Upper lobe of left lung (tissue), 6 donors: Measurements from ENCODE around the gene ZNF785. TPM values are rescaled to one million over a fixed set of nuclear protein-coding genes. Genes with fewer than 3 reads are reported as not detected.

Experiments
- ATAC-seq, 2 donors: fragments of 200-7000 bp; cut with Tn5 transposase; one replicate each; pipeline ENCODE4 v1.9.1; 2022; ENCODE audit warnings: mild to moderate bottlenecking in 2 of 2, moderate library complexity in 2 of 2; ENCODE audit not compliant: low FRiP score in 2 of 2
- DNase-seq, 2 donors: peaks; one replicate each; pipeline ENCODE4 v3.0.0-alpha.2; 2019 to 2020
- H3K27ac ChIP-seq, 4 donors: fragments of 200-600 bp; sonication (generic); one replicate each; pipeline ENCODE4 v1.5.1; 2016 to 2019
- H3K27me3 ChIP-seq, 4 donors: fragments of 200-600 bp; sonication (generic); one replicate each; pipeline ENCODE4 v1.5.1; 2017 to 2019
- H3K36me3 ChIP-seq, 4 donors: fragments of 200-600 bp; sonication (generic); one replicate each; pipeline ENCODE4 v1.5.1; 2016 to 2019
- H3K4me1 ChIP-seq, 4 donors: fragments of 200-600 bp; sonication (generic); one replicate each; pipeline ENCODE4 v1.5.1; 2018 to 2019
- H3K4me3 ChIP-seq, 4 donors: fragments of 200-600 bp; sonication (generic); one replicate each; pipeline ENCODE4 v1.5.1; 2017 to 2019; ENCODE audit warnings: mild to moderate bottlenecking in 2 of 4, moderate library complexity in 1 of 4
- H3K9me3 ChIP-seq, 4 donors: fragments of 200-600 bp; sonication (generic); one replicate each; pipeline ENCODE4 v1.5.1; 2018 to 2019
- EP300 ChIP-seq, 4 donors: sonication (generic); formaldehyde crosslinking; IDR thresholded peaks; one replicate each; pipeline ENCODE4 v1.5.1; 2017; ENCODE audit warnings: antibody characterized with exemption in 4 of 4, control low read depth in 2 of 4
- POLR2A ChIP-seq, 4 donors: fragments of 450-650 bp; IDR thresholded peaks; one replicate each; pipeline ENCODE4 v1.5.1; 2016 to 2017; ENCODE audit warnings: antibody characterized with exemption in 4 of 4, mild to moderate bottlenecking in 2 of 4
- POLR2AphosphoS5 ChIP-seq, 2 donors: sonication (generic); formaldehyde crosslinking; IDR thresholded peaks; one replicate each; pipeline ENCODE4 v1.5.1; 2017; ENCODE audit warnings: antibody characterized with exemption in 2 of 2
- WGBS, 2 donors: methylation state at CpG; one replicate each; pipeline ENCODE4 v1.1.5; 2017 to 2018; 5-methylcytosine and 5-hydroxymethylcytosine counted together
- total RNA-seq, 6 donors: library from RNA; depleted of rRNA in 4 of 6; stranded (reverse); fragments of >200 nt in 4 of 6; gene quantifications; one replicate each; pipeline versions ENCODE4 v1.1.0 to v1.2.1, GENCODE V29; 2016 to 2021
- TF ChIP-seq, protein P1 (sequence below), 6 experiments: fragments of 450-650 bp in 4 of 6; fragments of 200-600 bp in 2 of 6; sonication (generic) in 2 of 6; IDR thresholded peaks; one replicate each; pipeline ENCODE4 v1.5.1; 2016 to 2019; ENCODE audit warnings: antibody characterized with exemption in 6 of 6
- donor health status: DM: no; HTN: no; CAD: no; lungs with moderate emphysema.
- donor health status: DM: no; HTN: yes; CAD: no; lungs with severe emphysema.

Gene ZNF785
- total RNA-seq, 6 donors from 2014 or later: 7.3 to 52.4 (median 15.3) TPM

DNA sequence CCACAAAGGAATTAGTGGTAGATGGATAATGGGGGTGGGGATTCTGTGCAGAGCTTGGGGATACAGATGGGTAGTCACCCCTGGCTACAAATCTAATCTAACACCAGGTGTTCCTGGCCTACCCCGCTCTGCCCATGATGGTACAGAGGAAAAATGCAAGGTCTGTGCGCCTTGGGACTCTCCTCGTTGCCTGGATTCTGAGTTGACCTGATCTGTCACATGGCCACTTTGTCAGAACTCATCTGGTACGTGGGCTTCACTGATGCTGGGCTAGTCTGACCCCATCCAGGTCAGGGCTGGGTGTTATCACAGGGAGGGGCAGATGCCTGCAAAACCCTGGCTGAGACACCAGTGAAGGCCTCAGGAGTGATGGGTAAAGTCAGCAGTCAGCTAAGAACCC is 32.5 kb downstream of the ZNF785 start:
- ATAC-seq (no peak), DNase-seq (no peak)
- no peaks in the 10 kb centered on the region for H3K9me3 ChIP-seq
- no peak overlapping the region for H3K4me3 ChIP-seq
- WGBS, 2 donors: 91 to 94% methylated on average over 4 of the region's 4 CpGs
- TF ChIP-seq, protein P1, sequence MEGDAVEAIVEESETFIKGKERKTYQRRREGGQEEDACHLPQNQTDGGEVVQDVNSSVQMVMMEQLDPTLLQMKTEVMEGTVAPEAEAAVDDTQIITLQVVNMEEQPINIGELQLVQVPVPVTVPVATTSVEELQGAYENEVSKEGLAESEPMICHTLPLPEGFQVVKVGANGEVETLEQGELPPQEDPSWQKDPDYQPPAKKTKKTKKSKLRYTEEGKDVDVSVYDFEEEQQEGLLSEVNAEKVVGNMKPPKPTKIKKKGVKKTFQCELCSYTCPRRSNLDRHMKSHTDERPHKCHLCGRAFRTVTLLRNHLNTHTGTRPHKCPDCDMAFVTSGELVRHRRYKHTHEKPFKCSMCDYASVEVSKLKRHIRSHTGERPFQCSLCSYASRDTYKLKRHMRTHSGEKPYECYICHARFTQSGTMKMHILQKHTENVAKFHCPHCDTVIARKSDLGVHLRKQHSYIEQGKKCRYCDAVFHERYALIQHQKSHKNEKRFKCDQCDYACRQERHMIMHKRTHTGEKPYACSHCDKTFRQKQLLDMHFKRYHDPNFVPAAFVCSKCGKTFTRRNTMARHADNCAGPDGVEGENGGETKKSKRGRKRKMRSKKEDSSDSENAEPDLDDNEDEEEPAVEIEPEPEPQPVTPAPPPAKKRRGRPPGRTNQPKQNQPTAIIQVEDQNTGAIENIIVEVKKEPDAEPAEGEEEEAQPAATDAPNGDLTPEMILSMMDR (IDR thresholded peaks at IDR 0.05): no peak
- no peak for TF ChIP-seq EP300 (IDR thresholded peaks at IDR 0.05)
- peaks cover 2 to 29% (median 26%) of the 10 kb centered on the region in 4 donors for H3K36me3 ChIP-seq
- no peaks in the 10 kb centered on the region for H3K27me3 ChIP-seq
- H3K27ac ChIP-seq: peak overlapping the region in 2 of 4 donors; percentile 21 to 46
- H3K4me1 ChIP-seq: peaks cover 14 to 40% (median 22%) of the 10 kb centered on the region in 4 donors

DNA sequence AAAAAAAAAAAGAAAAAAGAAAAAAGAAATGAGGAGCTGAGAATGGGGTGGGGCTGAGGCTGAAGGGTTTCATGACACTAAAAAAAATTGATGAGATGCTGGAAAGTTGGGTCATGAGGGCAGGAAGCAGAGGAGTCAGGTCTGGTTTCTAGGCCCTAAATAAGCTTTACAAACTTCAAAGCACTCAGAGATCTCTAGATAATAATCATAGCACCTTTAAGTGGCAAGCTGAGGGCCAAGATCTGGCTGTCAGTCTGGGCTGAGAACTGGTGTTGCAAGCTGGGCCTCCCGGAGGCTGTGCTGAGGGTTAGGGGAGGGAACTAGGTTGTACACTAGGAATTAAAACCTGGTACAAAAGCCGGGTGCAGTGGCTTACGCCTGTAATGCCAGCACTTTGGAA is 33.7 kb downstream of the ZNF785 start:
- no peaks in the 10 kb centered on the region for H3K9me3 ChIP-seq
- DNase-seq (peak in 1 of 2 donors; percentile 81), ATAC-seq (peak in 1 of 2 donors; percentile 75)
- H3K27ac ChIP-seq: peak overlapping the region in 2 of 4 donors; percentile 9 to 48
- 59 to 60% methylated on average over 3 of the region's 3 CpGs for WGBS, 2 donors
- H3K36me3 ChIP-seq: peaks cover 2 to 29% (median 26%) of the 10 kb centered on the region in 4 donors
- peaks cover 7 to 29% (median 15%) of the 10 kb centered on the region in 4 donors for H3K4me1 ChIP-seq
- TF ChIP-seq, protein P1 (IDR thresholded peaks at IDR 0.05): no peak
- no peak for TF ChIP-seq POLR2AphosphoS5 (IDR thresholded peaks at IDR 0.05)
- TF ChIP-seq EP300 (IDR thresholded peaks at IDR 0.05): no peak
- no peak for TF ChIP-seq POLR2A (IDR thresholded peaks at IDR 0.05)
- no peaks in the 10 kb centered on the region for H3K27me3 ChIP-seq
- no peak overlapping the region for H3K4me3 ChIP-seq

DNA sequence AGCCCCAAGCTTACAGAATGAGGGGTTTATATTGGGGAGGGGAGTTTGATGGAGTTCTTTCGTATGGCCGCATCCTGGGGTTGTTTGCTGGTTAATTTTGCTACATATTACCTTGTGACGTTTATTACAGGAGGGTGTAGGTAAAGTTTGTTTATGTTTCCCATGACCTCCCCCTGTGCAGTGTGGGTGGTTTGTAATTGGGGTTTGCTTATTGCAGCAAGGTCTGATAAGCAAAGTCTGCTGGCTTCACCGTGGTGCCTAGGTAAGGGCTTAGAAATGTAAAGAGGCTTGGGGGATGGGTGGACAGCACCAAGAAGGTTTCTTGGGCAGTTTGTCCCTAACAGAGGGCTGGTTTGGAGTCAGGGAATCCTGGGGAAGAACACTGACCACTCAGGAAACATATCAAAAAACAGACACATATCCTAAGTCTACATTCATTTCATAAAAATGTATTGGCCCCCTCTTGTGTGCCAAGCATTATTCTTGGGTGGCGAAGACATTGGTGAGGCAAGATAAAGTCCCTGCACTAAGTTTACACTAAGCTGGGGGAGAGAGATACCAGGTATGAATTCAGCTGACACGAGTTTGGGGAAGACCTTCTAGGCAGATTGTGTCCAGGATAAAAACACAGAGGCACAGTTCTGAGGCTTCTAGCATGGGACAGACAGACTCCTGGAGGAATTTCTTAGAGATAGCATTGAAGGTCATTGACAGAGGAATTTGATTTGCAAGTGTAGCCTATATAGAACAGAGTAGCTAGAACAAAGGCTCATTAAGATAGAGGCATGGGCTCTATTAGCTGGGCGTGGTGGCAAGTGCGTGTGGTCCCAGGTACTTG is 36.9 kb downstream of the ZNF785 start:
- DNase-seq (no peak), ATAC-seq (no peak)
- no peaks in the 10 kb centered on the region for H3K27me3 ChIP-seq
- no peaks in the 10 kb centered on the region for H3K9me3 ChIP-seq
- H3K27ac ChIP-seq: no peak overlapping the region
- peaks cover 0 to 7% (median 3%) of the 10 kb centered on the region in 4 donors for H3K36me3 ChIP-seq
- H3K4me3 ChIP-seq: no peak overlapping the region
- WGBS, 2 donors: 76 to 84% methylated on average over 8 of the region's 8 CpGs
- H3K4me1 ChIP-seq: peaks cover 4 to 16% (median 8%) of the 10 kb centered on the region in 4 donors
- TF ChIP-seq EP300 (IDR thresholded peaks at IDR 0.05) (no peak), POLR2A (IDR thresholded peaks at IDR 0.05) (no peak), POLR2AphosphoS5 (IDR thresholded peaks at IDR 0.05) (no peak)
- TF ChIP-seq, protein P1 (IDR thresholded peaks at IDR 0.05): no peak

DNA sequence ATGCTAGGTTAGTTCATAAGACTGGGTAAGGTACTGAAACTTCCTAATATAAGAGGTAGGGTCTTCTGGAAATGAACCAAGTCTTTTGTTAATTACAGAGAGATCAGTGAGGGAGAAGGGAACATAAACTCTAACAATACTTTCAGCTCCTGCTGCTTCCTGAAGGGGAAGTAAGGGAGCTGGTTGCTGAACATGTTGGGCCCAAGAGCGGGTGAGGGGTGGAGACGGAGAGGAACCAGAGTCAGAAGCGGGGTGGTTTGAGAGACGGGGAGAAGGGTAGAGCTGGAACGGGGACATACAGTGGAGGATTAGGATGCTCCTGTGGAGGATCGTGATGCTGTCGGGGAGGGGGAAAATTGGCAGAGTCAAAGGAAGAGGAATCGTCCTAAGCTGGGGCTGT is 39.4 kb downstream of the ZNF785 start:
- Histone ChIP-seq H3K27me3 (no peaks in the 10 kb centered on the region), H3K27ac (no peak overlapping the region), H3K4me3 (no peak overlapping the region), H3K36me3 (no peaks in the 10 kb centered on the region), H3K4me1 (peaks cover 0 to 1% (median 0%) of the 10 kb centered on the region in 4 donors), H3K9me3 (no peaks in the 10 kb centered on the region)
- WGBS, 2 donors: 69 to 74% methylated on average over 8 of the region's 8 CpGs
- DNase-seq (no peak), ATAC-seq (peak in 1 of 2 donors; percentile 49)
- TF ChIP-seq, protein P1 (IDR thresholded peaks at IDR 0.05): no peak
- no peak for TF ChIP-seq EP300 (IDR thresholded peaks at IDR 0.05)
- no peak for TF ChIP-seq POLR2AphosphoS5 (IDR thresholded peaks at IDR 0.05)
- TF ChIP-seq POLR2A (IDR thresholded peaks at IDR 0.05): no peak
